ENCODE results near the gene GCGR. TPM values are rescaled to one million over a fixed set of nuclear protein-coding genes. Genes with fewer than 3 reads are reported as not detected.
A peak's percentile ranks its signal among the peaks of the same experiment; 100 is the strongest.
"Not testable (repeated sequence)": the region's sequence is repeated elsewhere in the genome, so short reads cannot be mapped to it uniquely, and the experiment has no call there.

The GCGR gene
- polyA plus RNA-seq, 1 experiment = not detected

GRCh38 chr17:81834831-81835267 lies 30.9 kb downstream of the GCGR start, which contains the start of gene PPP1R27:
Gene PPP1R27 (minus strand): TSS chr17:81835050. CDS start chr17:81834953, 97 bp downstream.
- ChIA-PET CTCF (no interaction called here), POLR2A (no interaction called here)
- TF ChIP-seq, protein P1, sequence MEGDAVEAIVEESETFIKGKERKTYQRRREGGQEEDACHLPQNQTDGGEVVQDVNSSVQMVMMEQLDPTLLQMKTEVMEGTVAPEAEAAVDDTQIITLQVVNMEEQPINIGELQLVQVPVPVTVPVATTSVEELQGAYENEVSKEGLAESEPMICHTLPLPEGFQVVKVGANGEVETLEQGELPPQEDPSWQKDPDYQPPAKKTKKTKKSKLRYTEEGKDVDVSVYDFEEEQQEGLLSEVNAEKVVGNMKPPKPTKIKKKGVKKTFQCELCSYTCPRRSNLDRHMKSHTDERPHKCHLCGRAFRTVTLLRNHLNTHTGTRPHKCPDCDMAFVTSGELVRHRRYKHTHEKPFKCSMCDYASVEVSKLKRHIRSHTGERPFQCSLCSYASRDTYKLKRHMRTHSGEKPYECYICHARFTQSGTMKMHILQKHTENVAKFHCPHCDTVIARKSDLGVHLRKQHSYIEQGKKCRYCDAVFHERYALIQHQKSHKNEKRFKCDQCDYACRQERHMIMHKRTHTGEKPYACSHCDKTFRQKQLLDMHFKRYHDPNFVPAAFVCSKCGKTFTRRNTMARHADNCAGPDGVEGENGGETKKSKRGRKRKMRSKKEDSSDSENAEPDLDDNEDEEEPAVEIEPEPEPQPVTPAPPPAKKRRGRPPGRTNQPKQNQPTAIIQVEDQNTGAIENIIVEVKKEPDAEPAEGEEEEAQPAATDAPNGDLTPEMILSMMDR (IDR thresholded peaks at IDR 0.05; ENCODE audit: insufficient read depth, low read depth, low read length) = no peak
- peak within 1 kb of the TSS; percentile 84 for H3K4me3 ChIP-seq (ENCODE audit: low read depth, low read length)
- no peaks in the 10 kb centered on the region for H3K36me3 ChIP-seq (ENCODE audit: control insufficient read depth, insufficient read depth, low read length)
- no peaks in the 10 kb centered on the region for H3K27me3 ChIP-seq (ENCODE audit: control insufficient read depth, insufficient read depth, low read length)
- DNase-seq (ENCODE audit: low read depth) = no peak

DNA sequence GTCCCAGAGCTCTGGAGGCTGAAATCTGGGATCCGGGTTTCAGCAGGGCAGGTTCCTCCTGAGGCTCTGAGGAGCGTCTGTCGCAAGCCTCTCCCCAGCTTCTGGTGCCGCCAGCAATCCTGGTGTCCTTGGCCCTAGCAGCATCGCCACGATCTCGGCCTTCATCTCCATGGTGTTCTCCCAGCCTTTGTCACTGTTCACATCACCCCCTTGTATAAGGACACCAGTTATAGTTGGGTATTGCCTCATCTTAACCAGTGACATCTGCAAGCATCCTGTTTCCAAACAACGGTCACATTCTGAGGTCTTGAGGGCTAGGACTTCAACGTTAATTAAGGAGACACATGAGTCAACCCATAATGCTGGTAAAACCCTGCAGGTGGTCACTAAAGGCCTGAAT lies 33.7 kb downstream of the GCGR start:
- TF ChIP-seq, protein P1 (IDR thresholded peaks at IDR 0.05; ENCODE audit: insufficient read depth, low read depth, low read length) = no peak
- Histone ChIP-seq H3K4me3 (ENCODE audit: low read depth, low read length) (no peak overlapping the region), H3K27me3 (ENCODE audit: control insufficient read depth, insufficient read depth, low read length) (no peaks in the 10 kb centered on the region), H3K36me3 (ENCODE audit: control insufficient read depth, insufficient read depth, low read length) (peaks cover 3% of the 10 kb centered on the region)
- POLR2A ChIA-PET = no interaction called here
- DNase-seq (ENCODE audit: low read depth) = peak; percentile 69
- CTCF ChIA-PET = no interaction called here

GRCh38 chr17:81838753-81839255 lies 34.9 kb downstream of the GCGR start:
- TF ChIP-seq, protein P1 (IDR thresholded peaks at IDR 0.05; ENCODE audit: insufficient read depth, low read depth, low read length) = no peak
- H3K36me3 ChIP-seq (ENCODE audit: control insufficient read depth, insufficient read depth, low read length) = peaks cover 10% of the 10 kb centered on the region
- H3K4me3 ChIP-seq (ENCODE audit: low read depth, low read length) = no peak overlapping the region
- H3K27me3 ChIP-seq (ENCODE audit: control insufficient read depth, insufficient read depth, low read length) = no peaks in the 10 kb centered on the region
- no peak for DNase-seq (ENCODE audit: low read depth)
- POLR2A ChIA-PET = no interaction called here
- CTCF ChIA-PET = no interaction called here

GRCh38 chr17:81839301-81839700 lies 35.4 kb downstream of the GCGR start:
- no peak for DNase-seq (ENCODE audit: low read depth)
- Histone ChIP-seq H3K36me3 (ENCODE audit: control insufficient read depth, insufficient read depth, low read length) (peaks cover 13% of the 10 kb centered on the region), H3K27me3 (ENCODE audit: control insufficient read depth, insufficient read depth, low read length) (no peaks in the 10 kb centered on the region), H3K4me3 (ENCODE audit: low read depth, low read length) (no peak overlapping the region)
- CTCF ChIA-PET = no interaction called here
- POLR2A ChIA-PET = no interaction called here
- TF ChIP-seq, protein P1 (IDR thresholded peaks at IDR 0.05; ENCODE audit: insufficient read depth, low read depth, low read length) = no peak

- POLR2A ChIA-PET; H3K27me3 ChIP-seq (ENCODE audit: control insufficient read depth, insufficient read depth, low read length); CTCF ChIA-PET; DNase-seq (ENCODE audit: low read depth); H3K4me3 ChIP-seq (ENCODE audit: low read depth, low read length): not testable (repeated sequence)
- peaks cover 20% of the 10 kb centered on the region for H3K36me3 ChIP-seq (ENCODE audit: control insufficient read depth, insufficient read depth, low read length)
These were observed 36.1 kb downstream of the GCGR start for GRCh38 chr17:81840059-81840458.

Data from BJ (cell line).